Breast epithelium (tissue), 3 donors: ENCODE data around the gene EXOC3L4.

Experiments
- CTCF ChIP-seq, 3 donors: fragments of 450-650 bp; IDR thresholded peaks; one replicate each; pipeline ENCODE4 v1.5.1; 2016 to 2017; ENCODE audit warnings: antibody characterized with exemption in 3 of 3, mild to moderate bottlenecking in 3 of 3, moderate library complexity in 3 of 3
- POLR2A ChIP-seq: fragments of 450-650 bp; IDR thresholded peaks from one replicate; pipeline ENCODE4 v1.6.1; 2016; ENCODE audit warnings: antibody characterized with exemption, mild to moderate bottlenecking, moderate library complexity

- TF ChIP-seq POLR2A (no peak), CTCF (IDR thresholded peaks at IDR 0.05) (no peak)
Observed at GRCh38 chr14:103127861-103128598, 33.5 kb downstream of the EXOC3L4 start.
